G401.6 (cell line): ENCODE measurements around the gene RABGGTA.
"Not testable (repeated sequence)": the region's sequence is repeated elsewhere in the genome, so short reads cannot be mapped to it uniquely, and the experiment has no call there.

Experiments
- FAIRE-seq: peaks from 2 replicates; lab custom pipeline; 2012; peaks lifted over from hg19 to GRCh38; lab: Jason Lieb, UNC

RABGGTA gene

GRCh38 chr14:24238123-24238522, 33.3 kb downstream of the RABGGTA start:
- FAIRE-seq: no peak

GRCh38 chr14:24237463-24237955, 33.9 kb downstream of the RABGGTA start:
- FAIRE-seq: no peak

- no peak for FAIRE-seq
Measured at GRCh38 chr14:24236689-24237462, 34.5 kb downstream of the RABGGTA start.

- no peak for FAIRE-seq
Measured at GRCh38 chr14:24235804-24236688, 35.4 kb downstream of the RABGGTA start.

GRCh38 chr14:24234095-24235005, 37.0 kb downstream of the RABGGTA start:
- FAIRE-seq: no peak

GRCh38 chr14:24233538-24233866, 37.9 kb downstream of the RABGGTA start:
- FAIRE-seq: no peak

GRCh38 chr14:24232645-24233537, 38.5 kb downstream of the RABGGTA start, which contains the start of gene GMPR2:
TSS of gene GMPR2 (plus strand) at chr14:24232929. CDS start at chr14:24233254, 325 bp downstream.
- peak; percentile 56 for FAIRE-seq

GRCh38 chr14:24232121-24232644, 39.2 kb downstream of the RABGGTA start, which contains the start of gene NEDD8:
TSS of gene NEDD8 (minus strand) at chr14:24232367. CDS start at chr14:24232267, 100 bp downstream.
- no peak for FAIRE-seq

GRCh38 chr14:24231263-24232120, 39.9 kb downstream of the RABGGTA start:
- FAIRE-seq: no peak

- FAIRE-seq: no peak
Measured at GRCh38 chr14:24228902-24229301, 42.5 kb downstream of the RABGGTA start.

- peak; percentile 36 for FAIRE-seq
Measured at GRCh38 chr14:24226473-24226872, 44.9 kb downstream of the RABGGTA start.

GRCh38 chr14:24224618-24225071, 46.8 kb downstream of the RABGGTA start:
- FAIRE-seq: no peak

GRCh38 chr14:24222987-24223386, 48.4 kb downstream of the RABGGTA start:
- not testable (repeated sequence) for FAIRE-seq

- no peak for FAIRE-seq
Measured at GRCh38 chr14:24219521-24219920, 51.9 kb downstream of the RABGGTA start.

GRCh38 chr14:24219080-24219479, 52.3 kb downstream of the RABGGTA start:
- FAIRE-seq: no peak

GRCh38 chr14:24216876-24217275, 54.5 kb downstream of the RABGGTA start:
- FAIRE-seq: not testable (repeated sequence)

GRCh38 chr14:24216345-24216699, 55.1 kb downstream of the RABGGTA start:
- no peak for FAIRE-seq
